GM23338 (cell line): Measurements from ENCODE around the gene EPHA6.

Source experiments
- EZH2 ChIP-seq: fragments of 200-600 bp; sonication (generic); IDR thresholded peaks from one replicate; pipeline ENCODE4 v1.8.0; 2017; ENCODE audit warnings: antibody characterized with exemption, mild to moderate bottlenecking, low read depth; ENCODE audit not compliant: unreplicated experiment
- TF ChIP-seq, protein P1 (sequence below), 2 experiments: fragments of 200-600 bp in 1 of 2; sonication (generic) in 1 of 2; conservative IDR thresholded peaks; 2 replicates each; pipeline versions ENCODE4 v1.5.1 to v1.6.1; 2016 to 2017; ENCODE audit warnings: antibody characterized with exemption in 2 of 2, low read depth in 2 of 2, mild to moderate bottlenecking in 2 of 2, moderate library complexity in 1 of 2
- TF ChIP-seq, protein P2 (sequence below): IDR thresholded peaks from one replicate; pipeline ENCODE4 v1.6.1; 2018; ENCODE audit warnings: antibody characterized with exemption; ENCODE audit not compliant: unreplicated experiment

DNA sequence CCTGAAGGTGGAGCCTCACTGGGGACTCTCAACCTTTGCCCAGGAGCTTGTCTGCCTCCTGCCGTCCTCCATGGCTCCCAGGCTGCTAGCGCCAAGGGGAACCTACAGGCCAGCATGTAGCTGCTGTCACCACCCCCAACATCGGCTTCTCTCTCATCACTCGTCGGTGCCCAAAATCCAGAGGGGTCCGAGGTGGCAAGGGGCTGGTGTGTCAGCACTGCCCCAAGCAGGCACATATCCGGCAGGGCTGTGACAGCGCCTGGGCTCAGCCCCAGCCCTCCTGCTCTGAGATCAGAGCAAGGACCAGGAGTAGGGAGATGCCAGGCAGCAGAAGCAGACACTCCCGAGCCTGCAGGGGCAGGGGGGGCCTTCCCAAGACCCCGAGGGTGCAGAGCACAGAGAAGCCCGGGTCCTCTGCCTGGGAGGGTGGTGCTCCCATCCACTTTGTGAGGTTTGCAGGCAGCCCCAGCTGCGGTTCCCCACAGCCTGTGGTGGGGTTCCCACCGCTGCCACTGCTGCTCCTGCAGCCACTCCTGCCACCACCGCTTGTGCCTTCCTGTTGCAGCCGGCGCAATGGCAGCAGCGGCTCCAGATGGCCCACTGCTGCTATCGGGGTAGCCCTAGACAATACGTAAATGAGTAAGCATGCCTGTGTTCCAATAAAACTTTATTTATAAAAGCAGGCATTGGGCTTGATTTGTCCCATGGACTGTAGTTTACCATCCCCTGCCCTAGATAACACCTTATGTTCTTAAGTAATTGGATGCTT lies 451.0 kb downstream of the EPHA6 start:
- no peak for TF ChIP-seq EZH2
- TF ChIP-seq, protein P1, sequence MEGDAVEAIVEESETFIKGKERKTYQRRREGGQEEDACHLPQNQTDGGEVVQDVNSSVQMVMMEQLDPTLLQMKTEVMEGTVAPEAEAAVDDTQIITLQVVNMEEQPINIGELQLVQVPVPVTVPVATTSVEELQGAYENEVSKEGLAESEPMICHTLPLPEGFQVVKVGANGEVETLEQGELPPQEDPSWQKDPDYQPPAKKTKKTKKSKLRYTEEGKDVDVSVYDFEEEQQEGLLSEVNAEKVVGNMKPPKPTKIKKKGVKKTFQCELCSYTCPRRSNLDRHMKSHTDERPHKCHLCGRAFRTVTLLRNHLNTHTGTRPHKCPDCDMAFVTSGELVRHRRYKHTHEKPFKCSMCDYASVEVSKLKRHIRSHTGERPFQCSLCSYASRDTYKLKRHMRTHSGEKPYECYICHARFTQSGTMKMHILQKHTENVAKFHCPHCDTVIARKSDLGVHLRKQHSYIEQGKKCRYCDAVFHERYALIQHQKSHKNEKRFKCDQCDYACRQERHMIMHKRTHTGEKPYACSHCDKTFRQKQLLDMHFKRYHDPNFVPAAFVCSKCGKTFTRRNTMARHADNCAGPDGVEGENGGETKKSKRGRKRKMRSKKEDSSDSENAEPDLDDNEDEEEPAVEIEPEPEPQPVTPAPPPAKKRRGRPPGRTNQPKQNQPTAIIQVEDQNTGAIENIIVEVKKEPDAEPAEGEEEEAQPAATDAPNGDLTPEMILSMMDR (conservative IDR thresholded peaks at IDR 0.05; ENCODE audit: low read depth in 2 of 2) = no peak
- TF ChIP-seq, protein P2, sequence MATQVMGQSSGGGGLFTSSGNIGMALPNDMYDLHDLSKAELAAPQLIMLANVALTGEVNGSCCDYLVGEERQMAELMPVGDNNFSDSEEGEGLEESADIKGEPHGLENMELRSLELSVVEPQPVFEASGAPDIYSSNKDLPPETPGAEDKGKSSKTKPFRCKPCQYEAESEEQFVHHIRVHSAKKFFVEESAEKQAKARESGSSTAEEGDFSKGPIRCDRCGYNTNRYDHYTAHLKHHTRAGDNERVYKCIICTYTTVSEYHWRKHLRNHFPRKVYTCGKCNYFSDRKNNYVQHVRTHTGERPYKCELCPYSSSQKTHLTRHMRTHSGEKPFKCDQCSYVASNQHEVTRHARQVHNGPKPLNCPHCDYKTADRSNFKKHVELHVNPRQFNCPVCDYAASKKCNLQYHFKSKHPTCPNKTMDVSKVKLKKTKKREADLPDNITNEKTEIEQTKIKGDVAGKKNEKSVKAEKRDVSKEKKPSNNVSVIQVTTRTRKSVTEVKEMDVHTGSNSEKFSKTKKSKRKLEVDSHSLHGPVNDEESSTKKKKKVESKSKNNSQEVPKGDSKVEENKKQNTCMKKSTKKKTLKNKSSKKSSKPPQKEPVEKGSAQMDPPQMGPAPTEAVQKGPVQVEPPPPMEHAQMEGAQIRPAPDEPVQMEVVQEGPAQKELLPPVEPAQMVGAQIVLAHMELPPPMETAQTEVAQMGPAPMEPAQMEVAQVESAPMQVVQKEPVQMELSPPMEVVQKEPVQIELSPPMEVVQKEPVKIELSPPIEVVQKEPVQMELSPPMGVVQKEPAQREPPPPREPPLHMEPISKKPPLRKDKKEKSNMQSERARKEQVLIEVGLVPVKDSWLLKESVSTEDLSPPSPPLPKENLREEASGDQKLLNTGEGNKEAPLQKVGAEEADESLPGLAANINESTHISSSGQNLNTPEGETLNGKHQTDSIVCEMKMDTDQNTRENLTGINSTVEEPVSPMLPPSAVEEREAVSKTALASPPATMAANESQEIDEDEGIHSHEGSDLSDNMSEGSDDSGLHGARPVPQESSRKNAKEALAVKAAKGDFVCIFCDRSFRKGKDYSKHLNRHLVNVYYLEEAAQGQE = no peak
